ENCODE data around the gene OVAAL. TPM values are rescaled to one million over a fixed set of nuclear protein-coding genes. Genes with fewer than 3 reads are reported as not detected.

OVAAL gene
- total and polyA plus RNA-seq, 9 of the 15 experiments (the other 6 are each of a cell fraction or from before 2014, with no cell fraction given) = 0.04 to 0.18 (median 0.08) TPM; not detected in 4

DNA sequence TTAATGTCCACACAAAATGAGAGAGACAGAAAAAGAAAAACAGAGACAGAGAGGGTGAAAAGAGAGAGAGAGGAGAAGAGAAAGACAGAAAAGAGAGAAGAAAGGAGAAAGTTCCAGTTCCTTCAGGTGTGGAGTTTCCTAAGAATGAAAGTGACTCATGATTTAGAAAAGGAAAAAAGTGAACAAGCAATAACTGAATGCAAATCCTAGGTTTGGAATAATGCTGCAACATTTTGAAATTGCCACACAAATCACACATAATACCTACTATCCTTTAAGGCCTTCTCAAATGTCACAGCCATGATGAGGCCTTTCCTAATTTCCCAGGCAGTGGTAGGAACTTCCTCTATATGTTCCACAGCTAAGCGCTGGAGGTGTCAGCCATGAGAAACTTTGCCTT, 41.6 kb downstream of the OVAAL start (continued):
- TF ChIP-seq SMARCE1 (IDR thresholded peaks at IDR 0.05) (0 out of 2 replicates have a peak, but pooled peaks have one; percentile 25), HOXB6 (CRISPR knock-in tag; IDR thresholded peaks at IDR 0.05; ENCODE audit: borderline replicate concordance) (no peak), RBM17 (IDR thresholded peaks at IDR 0.05; ENCODE audit: borderline replicate concordance, low read depth, low read length) (no peak), CAMTA2 (CRISPR knock-in tag; conservative IDR thresholded peaks at IDR 0.05) (no peak), ZNF197 (CRISPR knock-in tag; IDR thresholded peaks at IDR 0.05; ENCODE audit: low read depth) (no peak), ZBTB8A (IDR thresholded peaks at IDR 0.05; ENCODE audit: partially characterized antibody) (no peak), NFRKB (IDR thresholded peaks at IDR 0.05; ENCODE audit: low read depth) (0 out of 2 replicates have a peak, but pooled peaks have one; percentile 25), CBX2 (IDR thresholded peaks at IDR 0.05; ENCODE audit: insufficient read depth, low read length, poor library complexity, severe bottlenecking) (no peak)
- TF ChIP-seq, protein P1, sequence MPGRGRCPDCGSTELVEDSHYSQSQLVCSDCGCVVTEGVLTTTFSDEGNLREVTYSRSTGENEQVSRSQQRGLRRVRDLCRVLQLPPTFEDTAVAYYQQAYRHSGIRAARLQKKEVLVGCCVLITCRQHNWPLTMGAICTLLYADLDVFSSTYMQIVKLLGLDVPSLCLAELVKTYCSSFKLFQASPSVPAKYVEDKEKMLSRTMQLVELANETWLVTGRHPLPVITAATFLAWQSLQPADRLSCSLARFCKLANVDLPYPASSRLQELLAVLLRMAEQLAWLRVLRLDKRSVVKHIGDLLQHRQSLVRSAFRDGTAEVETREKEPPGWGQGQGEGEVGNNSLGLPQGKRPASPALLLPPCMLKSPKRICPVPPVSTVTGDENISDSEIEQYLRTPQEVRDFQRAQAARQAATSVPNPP (IDR thresholded peaks at IDR 0.05; ENCODE audit: borderline replicate concordance, insufficient read depth, insufficient read length) = no peak
- TF ChIP-seq, protein P2, sequence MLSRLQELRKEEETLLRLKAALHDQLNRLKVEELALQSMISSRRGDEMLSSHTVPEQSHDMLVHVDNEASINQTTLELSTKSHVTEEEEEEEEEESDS (CRISPR knock-in tag; IDR thresholded peaks at IDR 0.05) = no peak
- TF ChIP-seq, protein P3, sequence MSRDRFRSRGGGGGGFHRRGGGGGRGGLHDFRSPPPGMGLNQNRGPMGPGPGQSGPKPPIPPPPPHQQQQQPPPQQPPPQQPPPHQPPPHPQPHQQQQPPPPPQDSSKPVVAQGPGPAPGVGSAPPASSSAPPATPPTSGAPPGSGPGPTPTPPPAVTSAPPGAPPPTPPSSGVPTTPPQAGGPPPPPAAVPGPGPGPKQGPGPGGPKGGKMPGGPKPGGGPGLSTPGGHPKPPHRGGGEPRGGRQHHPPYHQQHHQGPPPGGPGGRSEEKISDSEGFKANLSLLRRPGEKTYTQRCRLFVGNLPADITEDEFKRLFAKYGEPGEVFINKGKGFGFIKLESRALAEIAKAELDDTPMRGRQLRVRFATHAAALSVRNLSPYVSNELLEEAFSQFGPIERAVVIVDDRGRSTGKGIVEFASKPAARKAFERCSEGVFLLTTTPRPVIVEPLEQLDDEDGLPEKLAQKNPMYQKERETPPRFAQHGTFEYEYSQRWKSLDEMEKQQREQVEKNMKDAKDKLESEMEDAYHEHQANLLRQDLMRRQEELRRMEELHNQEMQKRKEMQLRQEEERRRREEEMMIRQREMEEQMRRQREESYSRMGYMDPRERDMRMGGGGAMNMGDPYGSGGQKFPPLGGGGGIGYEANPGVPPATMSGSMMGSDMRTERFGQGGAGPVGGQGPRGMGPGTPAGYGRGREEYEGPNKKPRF (IDR thresholded peaks at IDR 0.05; ENCODE audit: low read depth, low read length) = no peak
